ENCODE measurements around the gene ZNF236.

The ZNF236 gene

DNA sequence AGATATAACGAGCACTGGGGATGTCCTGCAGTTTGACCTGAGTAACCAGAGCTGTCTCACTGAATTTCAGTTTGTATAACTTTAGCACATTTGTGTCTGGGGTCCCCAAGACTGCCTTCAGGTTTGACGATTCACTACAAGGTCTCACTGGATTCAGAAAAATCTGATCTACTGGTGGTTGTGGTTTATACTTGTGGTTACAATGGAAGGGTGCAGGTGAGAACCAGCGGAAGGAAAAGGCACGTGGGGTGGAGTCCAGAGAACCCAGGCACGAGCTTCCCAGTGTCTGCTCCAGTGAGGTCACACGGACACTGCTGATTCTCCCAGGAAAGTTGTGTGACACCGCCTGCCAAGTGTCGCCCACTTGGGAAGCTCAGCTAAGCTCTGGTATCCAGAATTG, 126.0 kb downstream of the ZNF236 start:
- no peaks in the 10 kb centered on the region for H3K9me3 ChIP-seq (ENCODE audit: insufficient read depth, low read length)
- no peak for DNase-seq (ENCODE audit: low read depth, low spot score)
- TF ChIP-seq YY1 (IDR thresholded peaks at IDR 0.05; ENCODE audit: insufficient read depth, insufficient read length) (no peak), SUZ12 (IDR thresholded peaks at IDR 0.05; ENCODE audit: extremely low read depth, insufficient read depth, insufficient read length) (no peak), ZNF274 (IDR thresholded peaks at IDR 0.05; ENCODE audit: low read depth, low read length) (no peak)
- no peak overlapping the region for H3K9ac ChIP-seq (ENCODE audit: insufficient read length, low read depth)
- H3K27me3 ChIP-seq (ENCODE audit: insufficient read depth, insufficient read length), result no peaks in the 10 kb centered on the region
- no peak overlapping the region for H3K4me3 ChIP-seq (ENCODE audit: insufficient read length, low read depth)
- no peaks in the 10 kb centered on the region for H3K4me1 ChIP-seq (ENCODE audit: insufficient read depth, insufficient read length)
- peaks cover 23% of the 10 kb centered on the region for H3K36me3 ChIP-seq (ENCODE audit: insufficient read depth, insufficient read length, low read length)

GRCh38 chr18:76951456-76952247, 129.3 kb downstream of the ZNF236 start:
- Histone ChIP-seq H3K36me3 (ENCODE audit: insufficient read depth, insufficient read length, low read length) (peaks cover 32% of the 10 kb centered on the region), H3K9me3 (ENCODE audit: insufficient read depth, low read length) (no peaks in the 10 kb centered on the region), H3K4me1 (ENCODE audit: insufficient read depth, insufficient read length) (no peaks in the 10 kb centered on the region), H3K4me3 (ENCODE audit: insufficient read length, low read depth) (no peak overlapping the region), H3K9ac (ENCODE audit: insufficient read length, low read depth) (no peak overlapping the region), H3K27me3 (ENCODE audit: insufficient read depth, insufficient read length) (no peaks in the 10 kb centered on the region)
- TF ChIP-seq ZNF274 (IDR thresholded peaks at IDR 0.05; ENCODE audit: low read depth, low read length), result no peak
- DNase-seq (ENCODE audit: low read depth, low spot score), result no peak

GRCh38 chr18:76952747-76953146, 130.4 kb downstream of the ZNF236 start:
- no peak for DNase-seq (ENCODE audit: low read depth, low spot score)
- H3K4me3 ChIP-seq (ENCODE audit: insufficient read length, low read depth), result no peak overlapping the region
- no peaks in the 10 kb centered on the region for H3K27me3 ChIP-seq (ENCODE audit: insufficient read depth, insufficient read length)
- H3K9me3 ChIP-seq (ENCODE audit: insufficient read depth, low read length), result no peaks in the 10 kb centered on the region
- TF ChIP-seq ZNF274 (IDR thresholded peaks at IDR 0.05; ENCODE audit: low read depth, low read length) (no peak), YY1 (IDR thresholded peaks at IDR 0.05; ENCODE audit: insufficient read depth, insufficient read length) (no peak), SUZ12 (IDR thresholded peaks at IDR 0.05; ENCODE audit: extremely low read depth, insufficient read depth, insufficient read length) (no peak)
- H3K9ac ChIP-seq (ENCODE audit: insufficient read length, low read depth), result no peak overlapping the region
- peaks cover 34% of the 10 kb centered on the region for H3K36me3 ChIP-seq (ENCODE audit: insufficient read depth, insufficient read length, low read length)
- H3K4me1 ChIP-seq (ENCODE audit: insufficient read depth, insufficient read length), result no peaks in the 10 kb centered on the region

- Histone ChIP-seq H3K36me3 (ENCODE audit: insufficient read depth, insufficient read length, low read length) (peaks cover 38% of the 10 kb centered on the region), H3K27me3 (ENCODE audit: insufficient read depth, insufficient read length) (no peaks in the 10 kb centered on the region), H3K9ac (ENCODE audit: insufficient read length, low read depth) (no peak overlapping the region), H3K4me3 (ENCODE audit: insufficient read length, low read depth) (no peak overlapping the region), H3K9me3 (ENCODE audit: insufficient read depth, low read length) (no peaks in the 10 kb centered on the region), H3K4me1 (ENCODE audit: insufficient read depth, insufficient read length) (no peaks in the 10 kb centered on the region)
- no peak for DNase-seq (ENCODE audit: low read depth, low spot score)
- TF ChIP-seq SUZ12 (IDR thresholded peaks at IDR 0.05; ENCODE audit: extremely low read depth, insufficient read depth, insufficient read length), result no peak
- no peak for TF ChIP-seq ZNF274 (IDR thresholded peaks at IDR 0.05; ENCODE audit: low read depth, low read length)
- no peak for TF ChIP-seq YY1 (IDR thresholded peaks at IDR 0.05; ENCODE audit: insufficient read depth, insufficient read length)
Measured at GRCh38 chr18:76953156-76953555, 130.8 kb downstream of the ZNF236 start.

DNA sequence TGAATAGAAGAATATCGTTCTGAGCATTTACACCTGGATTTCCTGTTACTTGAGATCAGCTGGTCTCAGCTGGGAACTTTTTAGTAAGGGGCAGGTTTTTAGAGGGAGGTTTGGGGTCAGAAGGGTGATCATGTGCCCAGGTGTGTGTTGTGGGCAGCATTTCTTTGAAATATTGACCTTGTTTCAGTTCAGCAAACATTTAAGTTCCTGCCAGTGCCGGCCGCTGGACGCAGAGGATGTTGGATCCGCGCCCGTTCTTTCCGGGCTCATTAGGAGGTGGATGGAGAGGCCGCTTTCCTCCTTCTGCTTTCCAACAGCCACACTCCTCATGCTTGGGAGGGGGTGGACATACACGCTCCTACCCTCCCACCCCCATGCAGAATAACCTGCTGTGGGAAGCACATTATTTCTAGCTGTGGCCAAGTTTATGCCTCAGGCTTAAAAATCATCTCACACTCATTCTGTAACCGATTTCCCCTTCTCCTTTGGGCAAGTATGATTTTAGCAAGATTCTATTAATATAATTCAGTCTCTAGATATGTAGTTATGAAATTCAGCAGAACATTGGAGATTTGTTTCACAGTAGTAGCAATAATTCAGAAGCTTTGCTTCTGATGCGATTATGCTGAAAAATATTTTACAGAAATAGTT, 131.4 kb downstream of the ZNF236 start:
- Histone ChIP-seq H3K9me3 (ENCODE audit: insufficient read depth, low read length) (no peaks in the 10 kb centered on the region), H3K4me3 (ENCODE audit: insufficient read length, low read depth) (no peak overlapping the region), H3K4me1 (ENCODE audit: insufficient read depth, insufficient read length) (no peaks in the 10 kb centered on the region), H3K36me3 (ENCODE audit: insufficient read depth, insufficient read length, low read length) (peaks cover 37% of the 10 kb centered on the region), H3K27me3 (ENCODE audit: insufficient read depth, insufficient read length) (no peaks in the 10 kb centered on the region), H3K9ac (ENCODE audit: insufficient read length, low read depth) (no peak overlapping the region)
- TF ChIP-seq SUZ12 (IDR thresholded peaks at IDR 0.05; ENCODE audit: extremely low read depth, insufficient read depth, insufficient read length), result no peak
- TF ChIP-seq YY1 (IDR thresholded peaks at IDR 0.05; ENCODE audit: insufficient read depth, insufficient read length), result no peak
- no peak for TF ChIP-seq ZNF274 (IDR thresholded peaks at IDR 0.05; ENCODE audit: low read depth, low read length)
- no peak for DNase-seq (ENCODE audit: low read depth, low spot score)

DNA sequence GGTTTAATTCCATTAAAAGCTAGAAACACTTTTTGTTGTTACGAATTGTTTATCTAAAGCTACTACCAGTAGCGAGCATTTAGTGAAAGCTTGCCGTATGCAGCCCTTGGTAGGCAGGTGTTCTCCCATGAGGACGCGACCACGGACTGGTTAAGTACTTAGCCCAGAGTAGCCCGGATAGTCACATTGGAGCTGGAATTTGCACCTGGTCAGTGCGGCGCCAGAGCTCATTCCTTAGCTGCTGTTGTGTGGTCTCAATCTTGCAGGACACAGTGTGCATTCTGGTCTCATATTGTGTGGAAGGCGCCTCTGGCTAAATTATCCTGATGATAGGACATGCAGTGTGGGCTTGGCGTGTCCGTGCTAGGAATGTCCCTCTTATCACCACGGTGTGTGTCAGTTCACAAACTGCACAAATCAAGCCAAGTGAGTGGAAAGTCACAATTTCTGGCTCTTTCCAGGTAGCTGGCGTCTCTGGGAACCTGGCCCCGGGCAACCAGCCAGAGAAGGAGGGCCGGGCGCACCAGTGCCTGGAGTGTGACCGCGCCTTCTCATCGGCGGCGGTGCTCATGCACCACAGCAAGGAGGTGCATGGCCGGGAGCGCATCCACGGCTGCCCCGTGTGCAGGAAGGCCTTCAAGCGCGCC, 133.3 kb downstream of the ZNF236 start:
- H3K4me3 ChIP-seq (ENCODE audit: insufficient read length, low read depth), result no peak overlapping the region
- H3K36me3 ChIP-seq (ENCODE audit: insufficient read depth, insufficient read length, low read length), result peaks cover 52% of the 10 kb centered on the region
- no peaks in the 10 kb centered on the region for H3K9me3 ChIP-seq (ENCODE audit: insufficient read depth, low read length)
- TF ChIP-seq YY1 (IDR thresholded peaks at IDR 0.05; ENCODE audit: insufficient read depth, insufficient read length), result no peak
- no peak for TF ChIP-seq ZNF274 (IDR thresholded peaks at IDR 0.05; ENCODE audit: low read depth, low read length)
- no peak for TF ChIP-seq SUZ12 (IDR thresholded peaks at IDR 0.05; ENCODE audit: extremely low read depth, insufficient read depth, insufficient read length)
- H3K27me3 ChIP-seq (ENCODE audit: insufficient read depth, insufficient read length), result no peaks in the 10 kb centered on the region
- DNase-seq (ENCODE audit: low read depth, low spot score), result no peak
- H3K4me1 ChIP-seq (ENCODE audit: insufficient read depth, insufficient read length), result no peaks in the 10 kb centered on the region
- H3K9ac ChIP-seq (ENCODE audit: insufficient read length, low read depth), result no peak overlapping the region

- Histone ChIP-seq H3K4me1 (ENCODE audit: insufficient read depth, insufficient read length) (no peaks in the 10 kb centered on the region), H3K9me3 (ENCODE audit: insufficient read depth, low read length) (no peaks in the 10 kb centered on the region), H3K36me3 (ENCODE audit: insufficient read depth, insufficient read length, low read length) (peaks cover 54% of the 10 kb centered on the region), H3K9ac (ENCODE audit: insufficient read length, low read depth) (no peak overlapping the region), H3K27me3 (ENCODE audit: insufficient read depth, insufficient read length) (no peaks in the 10 kb centered on the region), H3K4me3 (ENCODE audit: insufficient read length, low read depth) (no peak overlapping the region)
- DNase-seq (ENCODE audit: low read depth, low spot score), result no peak
- TF ChIP-seq YY1 (IDR thresholded peaks at IDR 0.05; ENCODE audit: insufficient read depth, insufficient read length) (no peak), SUZ12 (IDR thresholded peaks at IDR 0.05; ENCODE audit: extremely low read depth, insufficient read depth, insufficient read length) (no peak), ZNF274 (IDR thresholded peaks at IDR 0.05; ENCODE audit: low read depth, low read length) (no peak)
Measured at GRCh38 chr18:76956648-76957047, 134.3 kb downstream of the ZNF236 start.

Measured in NT2/D1 (cell line).